Dermis microvascular lymphatic vessel endothelial cell (primary cell): ENCODE data around the gene NT5C2. TPM values are rescaled to one million over a fixed set of nuclear protein-coding genes. Genes with fewer than 3 reads are reported as not detected.
"Not testable (repeated sequence)": the region's sequence is repeated elsewhere in the genome, so short reads cannot be mapped to it uniquely, and the experiment has no call there.

Source experiments
- DNase-seq, 2 donors: peaks; one replicate each; pipeline versions ENCODE4 v3.0.0 to v3.0.0-alpha.2; 2010; ENCODE audit warnings: low read depth in 2 of 2
- total RNA-seq: library from RNA; depleted of rRNA; stranded (reverse); fragments of >200 nt; gene quantifications from 2 replicates; pipeline ENCODE4 v1.2.1, GENCODE V29; 2014

NT5C2 gene
- 38.6 and 48.8 TPM in 2 replicates for total RNA-seq

GRCh38 chr10:103193107-103193819 is at the start of gene NT5C2:
NT5C2 (minus strand) TSS chr10:103193272; CDS start chr10:103174958, 18,314 bp downstream.
- DNase-seq: peak; percentile 43 to 80

GRCh38 chr10:103241262-103242011 is 48.4 kb upstream of the NT5C2 start:
- peak in 1 of 2 donors; percentile 56 for DNase-seq

GRCh38 chr10:103238506-103239252 is 45.6 kb upstream of the NT5C2 start:
- peak in 1 of 2 donors; percentile 45 for DNase-seq

GRCh38 chr10:103235775-103236174 is 42.7 kb upstream of the NT5C2 start:
- no peak for DNase-seq

- DNase-seq: no peak
Observed at GRCh38 chr10:103232772-103233488, 39.9 kb upstream of the NT5C2 start.

- DNase-seq: no peak
Observed at GRCh38 chr10:103232131-103232673, 39.1 kb upstream of the NT5C2 start.

- DNase-seq: peak; percentile 22 to 88
Observed at GRCh38 chr10:103231047-103231551, 38.0 kb upstream of the NT5C2 start.

GRCh38 chr10:103227416-103227815 is 34.3 kb upstream of the NT5C2 start:
- DNase-seq: no peak

GRCh38 chr10:103225939-103226338 is 32.9 kb upstream of the NT5C2 start:
- DNase-seq: no peak

- DNase-seq: not testable (repeated sequence)
Observed at GRCh38 chr10:103224721-103225120, 31.6 kb upstream of the NT5C2 start.

GRCh38 chr10:103224133-103224532 is 31.1 kb upstream of the NT5C2 start:
- DNase-seq: no peak

- not testable (repeated sequence) for DNase-seq
Observed at GRCh38 chr10:103216362-103216761, 23.3 kb upstream of the NT5C2 start.

GRCh38 chr10:103215601-103216000 is 22.5 kb upstream of the NT5C2 start:
- DNase-seq: no peak

GRCh38 chr10:103210262-103210661 is 17.2 kb upstream of the NT5C2 start:
- DNase-seq: not testable (repeated sequence)

- DNase-seq: not testable (repeated sequence)
Observed at GRCh38 chr10:103207643-103208042, 14.6 kb upstream of the NT5C2 start.

- DNase-seq: no peak
Observed at GRCh38 chr10:103207141-103207540, 14.1 kb upstream of the NT5C2 start.

- DNase-seq: not testable (repeated sequence)
Observed at GRCh38 chr10:103206715-103207114, 13.6 kb upstream of the NT5C2 start.

- DNase-seq: not testable (repeated sequence)
Observed at GRCh38 chr10:103205401-103205800, 12.3 kb upstream of the NT5C2 start.

- no peak for DNase-seq
Observed at GRCh38 chr10:103204353-103205255, 11.5 kb upstream of the NT5C2 start.

GRCh38 chr10:103203466-103203865 is 10.4 kb upstream of the NT5C2 start:
- no peak for DNase-seq
